GM21423 (cell line): ENCODE data around the gene HIGD2A.

Source experiments
- ATAC-seq: cut with Tn5 transposase; IDR thresholded peaks from one replicate; pipeline ENCODE4 v1.9.1; 2021; ENCODE audit warnings: mild to moderate bottlenecking, moderate library complexity; ENCODE audit not compliant: unreplicated experiment

Gene HIGD2A

GRCh38 chr5:176415240-176415951 lies 26.8 kb downstream of the HIGD2A start:
- no peak for ATAC-seq

DNA sequence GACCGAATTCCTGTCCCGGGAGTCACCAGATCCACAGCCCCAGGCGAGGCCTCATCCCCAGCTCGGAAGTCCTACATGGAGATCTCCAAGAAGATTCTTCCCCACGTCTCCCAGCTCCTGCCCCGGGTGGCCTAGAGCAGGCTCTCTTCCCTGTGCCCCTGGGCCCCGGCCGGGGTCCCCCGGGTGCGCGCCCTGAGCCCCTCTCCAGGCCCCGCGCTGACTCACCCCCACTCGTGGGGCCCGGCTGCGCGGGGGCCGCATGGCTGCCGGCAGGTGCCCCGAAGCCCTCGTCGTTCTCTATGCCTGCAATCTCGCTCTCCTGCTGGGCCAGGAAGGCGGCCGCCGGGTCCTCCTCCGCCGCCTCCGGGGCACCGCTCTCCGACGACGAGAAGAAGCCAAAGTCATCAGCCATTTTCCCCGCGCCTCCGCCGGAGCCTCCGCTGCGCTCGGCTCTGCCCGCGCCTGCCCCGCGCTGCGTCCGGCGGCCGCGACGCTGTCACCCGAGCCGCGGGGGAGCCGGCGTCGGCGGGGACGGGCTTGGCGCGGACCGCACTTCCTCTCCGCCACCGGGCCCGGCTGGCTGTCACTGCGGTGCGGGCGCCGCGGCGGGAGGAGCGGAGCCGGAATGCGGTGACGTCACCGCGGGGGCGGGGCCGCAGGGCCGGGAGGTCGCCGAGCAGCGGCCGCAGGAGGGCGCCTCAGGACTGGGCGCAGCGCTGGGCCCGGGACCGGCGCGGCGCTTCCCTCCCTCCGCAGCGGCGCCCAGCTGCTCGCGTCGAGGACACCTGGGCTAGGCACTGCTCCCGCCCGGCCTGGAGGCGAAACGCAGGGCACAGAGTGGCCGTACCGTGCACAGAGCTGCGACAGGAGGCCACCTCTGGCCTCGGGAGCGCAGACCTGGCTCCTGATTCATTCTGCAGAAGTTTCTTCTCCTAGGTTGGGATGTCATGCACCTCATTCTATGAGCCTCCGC lies 27.7 kb downstream of the HIGD2A start, which contains the start of gene CLTB:
Gene CLTB, minus strand, starts transcription at position 588 of the 973 bp plus-strand sequence. Its CDS starts 176 bp downstream, at position 412.
- peak; percentile 91 for ATAC-seq

GRCh38 chr5:176416965-176417364 lies 28.4 kb downstream of the HIGD2A start:
- ATAC-seq = no peak

DNA sequence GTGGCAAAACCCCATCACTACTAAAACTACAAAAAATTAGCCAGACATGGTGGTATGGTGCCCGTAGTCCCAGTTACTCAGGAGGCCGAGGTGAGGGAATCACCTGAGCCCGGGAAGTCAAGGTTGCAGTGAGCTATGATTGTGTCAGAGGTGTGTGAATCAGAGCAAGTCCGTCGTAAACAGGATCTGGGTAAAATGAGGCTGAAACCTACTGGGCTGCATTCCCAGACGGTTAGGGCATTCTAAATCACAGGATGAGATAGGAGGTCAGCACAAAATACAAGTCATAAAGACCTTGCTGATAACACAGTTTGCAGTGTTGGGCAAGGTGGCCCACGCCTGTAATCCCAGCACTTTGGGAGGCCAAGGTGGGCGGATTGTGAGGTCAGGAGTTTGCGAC lies 29.7 kb downstream of the HIGD2A start:
- ATAC-seq = no peak

- no peak for ATAC-seq
Measured at GRCh38 chr5:176420086-176420485, 31.5 kb downstream of the HIGD2A start.

- ATAC-seq = no peak
Measured at GRCh38 chr5:176420972-176421544, 32.5 kb downstream of the HIGD2A start.

DNA sequence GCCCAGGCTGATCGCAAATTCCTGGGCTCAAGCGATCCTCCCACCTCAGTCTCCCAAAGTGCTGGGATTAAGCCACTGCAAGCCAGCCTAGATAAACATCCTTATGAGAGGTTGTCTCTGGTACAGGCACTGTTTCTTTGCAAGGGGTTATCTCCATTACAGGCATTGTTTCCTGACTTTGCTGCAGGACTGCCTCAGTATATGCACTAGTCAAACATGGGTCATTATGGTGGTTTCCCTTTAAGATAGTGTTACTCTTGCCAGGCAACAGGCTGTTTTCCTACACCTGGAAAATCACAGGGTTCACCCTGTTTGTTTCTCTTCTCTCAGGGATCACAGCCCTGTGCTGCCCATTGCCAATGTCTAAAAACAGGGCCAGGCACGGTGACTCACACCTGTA lies 35.6 kb downstream of the HIGD2A start:
- no peak for ATAC-seq

GRCh38 chr5:176425138-176425537 lies 36.6 kb downstream of the HIGD2A start:
- no peak for ATAC-seq

DNA sequence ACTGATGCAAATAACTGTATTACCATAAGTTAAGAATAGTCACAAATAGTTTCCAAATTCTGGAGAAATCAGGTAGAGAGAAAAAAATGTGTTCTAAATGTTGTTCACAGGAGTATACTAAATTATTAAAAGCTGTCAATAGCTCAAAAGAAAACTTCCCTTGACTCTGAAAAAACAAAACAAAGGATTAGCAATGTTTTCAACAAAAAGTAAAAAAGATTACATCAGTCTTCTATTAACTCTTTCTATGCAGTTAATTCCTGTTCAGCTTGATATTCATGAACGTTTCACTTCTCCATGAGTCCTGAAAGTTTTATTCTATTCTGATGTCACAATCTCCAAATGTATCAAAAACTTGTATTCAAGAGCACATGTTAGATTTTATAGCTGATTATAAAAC lies 37.2 kb downstream of the HIGD2A start:
- no peak for ATAC-seq

GRCh38 chr5:176426876-176427275 lies 38.3 kb downstream of the HIGD2A start:
- ATAC-seq = no peak

DNA sequence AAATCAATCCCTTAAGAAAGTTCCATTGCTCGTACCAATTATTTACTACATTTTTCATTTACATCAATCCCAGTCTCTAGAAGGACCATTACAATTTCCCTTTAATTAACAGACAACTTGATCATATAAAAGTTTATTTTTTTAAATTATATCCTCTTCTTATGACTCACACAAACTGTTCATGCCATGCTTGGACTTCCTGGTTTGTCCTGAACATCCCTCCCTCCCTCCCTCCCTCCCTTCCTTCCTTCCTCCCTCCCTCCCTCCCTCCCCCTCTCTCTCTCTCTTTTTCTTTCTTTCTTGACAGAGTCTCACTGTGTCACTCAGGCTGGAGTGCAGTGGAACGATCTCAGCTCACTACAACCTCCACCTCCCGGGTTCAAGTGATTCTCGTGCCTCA lies 39.4 kb downstream of the HIGD2A start:
- no peak for ATAC-seq

GRCh38 chr5:176429972-176430371 lies 41.4 kb downstream of the HIGD2A start:
- no peak for ATAC-seq

DNA sequence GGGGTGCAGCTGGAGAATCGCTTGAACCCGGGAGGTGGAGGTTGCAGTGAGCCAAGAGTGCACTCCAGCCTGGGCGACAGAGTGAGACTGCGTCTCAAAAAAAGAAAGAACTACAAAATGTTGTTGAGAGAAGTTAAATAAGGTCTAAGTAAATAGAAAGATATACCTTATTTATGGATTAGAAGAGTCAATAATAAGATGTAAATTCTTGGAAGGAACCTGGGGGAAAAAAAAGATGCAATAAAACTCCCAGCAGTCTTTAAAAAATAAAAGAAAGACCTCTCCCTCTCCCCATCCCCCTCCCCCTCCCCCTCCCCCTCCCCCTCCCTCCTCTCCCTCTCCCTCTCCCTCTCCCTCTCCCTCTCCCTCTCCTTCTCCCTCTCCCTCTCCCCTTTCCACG lies 44.2 kb downstream of the HIGD2A start:
- no peak for ATAC-seq

GRCh38 chr5:176436656-176437055 lies 48.1 kb downstream of the HIGD2A start:
- no peak for ATAC-seq

DNA sequence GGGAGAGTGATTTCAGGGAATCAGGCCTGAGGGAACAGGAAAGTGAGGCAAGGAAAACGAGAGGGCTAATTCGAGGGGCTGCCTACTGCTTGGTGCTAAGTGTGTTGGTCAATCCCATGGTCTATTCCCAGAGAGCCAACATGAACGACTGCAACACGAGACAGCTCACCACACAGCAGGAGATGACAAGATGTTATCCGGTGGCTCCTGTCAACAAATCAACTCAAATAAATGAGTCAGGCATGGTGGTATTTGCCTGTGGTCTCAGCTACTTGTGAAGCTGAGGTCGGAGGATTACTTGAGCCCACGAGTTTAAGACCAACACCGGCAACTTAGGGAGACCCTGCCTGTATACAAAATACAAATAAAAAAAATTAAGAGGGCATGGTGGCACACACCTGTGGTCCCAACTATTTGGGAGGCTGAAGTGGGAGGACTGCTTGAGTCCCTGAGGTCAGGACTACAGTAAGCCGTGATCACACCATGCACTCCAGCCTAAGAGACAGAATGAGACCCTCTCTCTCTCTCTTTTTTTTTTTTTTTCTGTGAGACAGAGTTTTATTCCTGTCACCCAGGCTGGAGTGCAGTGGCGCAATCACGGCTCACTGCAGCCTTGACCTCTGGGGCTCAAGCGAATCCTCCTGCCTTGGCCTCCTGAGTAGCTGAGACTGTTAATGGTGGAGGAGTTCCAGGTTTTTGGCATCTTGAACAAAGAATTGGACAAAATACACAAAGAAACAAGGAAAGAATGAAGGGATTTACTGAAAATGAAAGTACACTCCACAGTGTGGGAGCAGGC lies 50.6 kb downstream of the HIGD2A start:
- no peak for ATAC-seq
